Stimulated activated CD8-positive, alpha-beta memory T cell treated with anti-CD3 and anti-CD28 coated beads, Interleukin-7, amount 100 ng/mL, for 48 hours (primary cell): ENCODE data around the gene CYTH1.
"Not testable (repeated sequence)": the region's sequence is repeated elsewhere in the genome, so short reads cannot be mapped to it uniquely, and the experiment has no call there.

Source experiments
- DNase-seq, 2 donors: peaks; one replicate each; pipeline ENCODE4 v3.0.0-alpha.2; 2020; ENCODE audit warnings: low read depth in 1 of 2; ENCODE audit errors: extremely low read depth in 1 of 2

Gene CYTH1

DNA sequence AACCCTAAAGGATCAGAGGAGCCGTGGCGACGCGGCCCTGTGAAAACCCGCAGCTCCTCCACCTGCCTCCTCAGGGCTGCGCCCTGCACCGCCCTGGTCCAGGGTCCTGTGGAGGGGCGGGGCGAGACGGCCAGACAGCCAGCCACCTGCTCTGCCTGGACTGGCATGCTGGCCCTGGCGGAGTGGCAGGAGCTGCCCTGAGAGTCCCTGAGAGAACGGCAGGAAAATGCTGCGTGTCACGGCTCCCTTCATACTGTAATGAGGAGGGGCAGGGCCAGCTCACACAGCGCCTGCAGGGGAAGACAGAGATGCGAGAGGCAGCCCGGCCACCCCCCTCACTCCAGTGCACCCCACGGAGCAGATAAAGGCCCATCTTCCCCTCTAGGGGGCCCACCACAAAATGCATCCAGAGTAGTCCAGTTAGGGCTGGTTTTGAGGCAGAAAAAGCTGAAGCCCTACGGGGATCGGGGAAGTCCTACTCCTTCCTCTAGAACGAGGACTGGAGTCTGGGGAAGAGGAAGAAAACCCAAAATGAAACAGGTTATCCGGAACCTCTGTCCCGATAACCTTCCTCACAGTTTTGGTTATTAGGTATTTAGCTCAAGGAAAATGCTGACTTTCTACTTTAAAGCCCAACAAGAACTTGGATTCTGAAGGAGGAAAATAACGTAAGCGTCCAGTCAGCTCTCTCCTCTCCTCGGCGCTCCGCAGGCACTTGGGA lies 107.3 kb downstream of the CYTH1 start:
- no peak for DNase-seq

DNA sequence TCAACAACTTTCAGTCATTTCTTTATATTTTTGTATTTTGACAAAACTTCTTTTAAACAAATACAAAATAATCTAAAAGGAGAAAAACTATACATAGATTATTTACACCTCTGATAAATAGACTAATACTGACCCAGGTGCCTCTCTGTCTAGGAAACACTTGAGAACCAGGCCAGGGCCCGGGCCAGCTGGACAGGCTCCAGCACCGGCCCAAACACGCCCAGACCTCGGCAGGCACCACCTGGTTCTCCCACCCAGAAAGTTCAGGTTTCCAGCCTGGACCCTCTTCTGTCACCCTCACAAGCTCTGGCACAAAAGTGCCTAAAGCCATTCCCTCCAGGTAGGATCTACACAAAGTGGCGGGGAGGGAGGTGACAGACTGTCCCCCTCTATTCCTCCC lies 107.9 kb downstream of the CYTH1 start:
- DNase-seq, result no peak

DNA sequence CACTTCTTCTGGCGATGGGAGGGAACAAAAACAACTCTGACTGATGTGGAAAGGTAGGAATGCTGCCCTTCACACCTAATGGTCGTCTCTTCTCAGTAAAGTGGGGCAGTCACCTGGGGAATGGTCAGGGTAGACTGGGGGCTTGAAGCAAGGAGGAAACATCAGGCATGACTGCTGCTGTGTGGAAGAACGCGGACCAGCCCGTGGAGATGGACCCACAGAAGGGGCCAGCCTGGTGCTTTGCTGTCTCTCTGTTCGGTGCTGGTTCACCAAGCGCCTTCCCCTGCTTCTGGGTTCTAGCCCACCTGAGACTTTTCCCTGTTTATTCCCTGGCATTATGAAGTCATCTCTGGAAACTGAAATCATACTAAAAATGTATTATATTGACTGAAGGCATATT lies 108.7 kb downstream of the CYTH1 start:
- DNase-seq, result no peak

DNA sequence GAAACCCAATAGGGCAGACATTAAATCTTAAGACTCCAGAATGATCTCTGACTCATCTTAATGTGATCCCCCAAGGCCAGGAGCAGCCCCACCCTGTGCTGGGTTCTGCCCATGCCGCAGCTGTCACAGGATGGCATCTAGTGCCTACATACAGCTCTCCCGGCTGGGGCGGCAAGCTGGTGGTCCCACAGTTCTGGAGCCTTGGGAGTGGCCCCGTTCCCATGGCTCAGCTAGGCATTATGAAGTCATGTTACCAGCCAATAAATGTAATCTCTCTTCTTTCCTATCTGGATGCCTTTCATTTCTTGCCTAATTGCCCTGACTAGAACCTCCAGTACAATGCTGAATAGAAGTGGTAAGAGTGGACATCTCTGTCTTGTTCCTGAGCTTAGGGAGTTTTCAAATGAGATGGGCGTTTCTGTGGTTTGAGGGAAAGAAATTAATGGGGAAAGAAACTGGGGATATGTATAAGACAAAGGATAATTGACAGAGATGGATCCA lies 109.2 kb downstream of the CYTH1 start:
- DNase-seq, result no peak

DNA sequence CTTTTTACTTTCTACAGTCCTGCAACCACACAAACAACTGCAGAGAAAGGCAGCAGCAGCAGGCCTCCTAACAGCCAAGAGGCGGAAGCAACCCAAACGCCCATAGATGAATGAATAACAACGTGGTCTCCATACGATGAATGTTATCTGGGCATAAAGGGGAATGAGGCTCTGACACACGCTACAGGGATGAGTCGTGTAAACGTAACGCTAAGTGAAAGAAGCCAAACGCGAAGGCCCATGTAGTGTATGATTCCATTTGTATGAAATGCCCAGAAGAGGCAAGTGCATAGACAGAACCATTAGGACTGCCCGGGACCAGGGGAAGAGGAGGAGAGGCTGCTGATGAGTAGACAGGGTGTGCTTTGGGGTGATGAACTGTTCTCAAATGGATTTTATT lies 110.1 kb downstream of the CYTH1 start:
- DNase-seq, result no peak

DNA sequence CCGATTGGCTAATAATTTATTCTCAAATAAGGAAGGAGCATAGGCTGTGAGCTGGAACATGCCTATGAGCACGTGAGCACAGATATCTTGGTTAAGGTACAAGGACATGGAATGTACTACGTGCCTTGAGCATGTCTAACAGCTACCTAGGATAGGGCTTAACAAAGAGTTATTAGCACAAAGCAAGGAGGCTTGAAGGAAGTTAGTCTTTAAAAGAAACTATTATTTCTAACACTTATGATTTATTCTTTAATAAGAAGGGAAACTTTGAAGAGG lies 110.4 kb downstream of the CYTH1 start:
- DNase-seq, result not testable (repeated sequence)

DNA sequence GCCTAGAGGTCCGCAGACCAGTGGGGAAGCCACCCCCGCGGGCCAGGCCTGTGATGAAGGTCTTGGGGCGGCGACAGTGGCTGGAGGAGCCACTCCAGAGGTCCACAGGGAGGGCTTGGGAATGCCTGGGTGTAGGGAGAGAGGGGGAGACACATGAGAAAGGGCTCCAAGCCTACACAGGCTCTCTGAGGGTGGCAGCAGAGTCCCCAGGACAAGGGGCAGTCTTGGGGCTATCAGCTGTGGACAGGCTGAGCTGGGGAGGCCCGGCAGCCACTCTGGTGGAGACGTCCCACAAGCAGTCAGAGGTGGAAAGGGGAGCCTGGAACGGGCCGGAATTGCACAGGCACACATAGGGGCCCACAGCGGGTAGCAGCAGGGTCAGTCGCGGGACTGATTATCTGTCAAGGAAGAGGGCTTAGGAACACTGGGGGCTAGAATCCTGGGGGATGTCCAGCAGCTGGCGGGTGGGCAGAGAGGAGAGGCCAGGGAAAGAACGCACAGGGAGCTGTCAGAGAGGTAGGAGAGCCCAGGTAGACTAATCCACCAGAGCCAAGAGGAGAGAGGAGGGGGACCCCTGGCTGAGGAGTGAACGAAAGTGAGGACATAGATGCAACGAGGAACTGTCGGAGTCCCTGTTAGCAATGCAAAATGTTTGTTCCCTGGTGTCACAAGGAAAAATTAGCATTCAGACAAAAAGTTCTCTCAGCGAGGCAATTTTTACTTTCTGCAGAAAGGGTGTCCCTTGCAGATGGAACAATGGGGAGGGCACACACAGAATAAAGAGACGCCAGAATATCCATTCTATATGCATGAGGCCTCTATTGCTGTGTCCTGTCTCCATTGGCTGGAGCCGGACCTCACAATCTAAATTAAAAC lies 111.0 kb downstream of the CYTH1 start:
- no peak for DNase-seq

DNA sequence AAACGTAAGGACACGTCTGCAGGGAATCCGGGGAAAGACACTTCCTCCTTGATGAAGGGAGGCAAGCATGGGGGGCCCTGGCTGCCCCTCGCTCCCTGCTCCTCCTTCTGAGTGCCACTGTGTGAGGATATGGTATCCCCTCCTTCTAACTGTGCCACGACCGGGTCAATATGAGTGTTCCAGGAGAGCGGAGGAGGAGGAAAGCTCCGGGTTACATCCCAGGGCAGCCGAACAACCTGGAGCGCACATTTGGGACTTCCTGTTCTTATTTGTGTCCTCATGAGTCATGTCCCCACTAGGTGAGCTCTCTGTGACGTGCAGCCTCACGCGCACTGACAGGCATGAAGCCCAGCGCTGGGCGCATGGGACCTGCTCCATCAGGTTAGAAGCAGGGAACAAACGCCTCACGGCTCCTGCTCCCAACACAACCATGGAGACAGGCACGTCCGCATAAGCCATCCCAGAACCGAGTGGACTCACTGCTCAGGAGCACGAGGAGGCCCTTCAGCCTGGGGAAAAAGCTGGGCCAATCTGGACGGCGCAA lies 112.0 kb downstream of the CYTH1 start:
- DNase-seq, result no peak

DNA sequence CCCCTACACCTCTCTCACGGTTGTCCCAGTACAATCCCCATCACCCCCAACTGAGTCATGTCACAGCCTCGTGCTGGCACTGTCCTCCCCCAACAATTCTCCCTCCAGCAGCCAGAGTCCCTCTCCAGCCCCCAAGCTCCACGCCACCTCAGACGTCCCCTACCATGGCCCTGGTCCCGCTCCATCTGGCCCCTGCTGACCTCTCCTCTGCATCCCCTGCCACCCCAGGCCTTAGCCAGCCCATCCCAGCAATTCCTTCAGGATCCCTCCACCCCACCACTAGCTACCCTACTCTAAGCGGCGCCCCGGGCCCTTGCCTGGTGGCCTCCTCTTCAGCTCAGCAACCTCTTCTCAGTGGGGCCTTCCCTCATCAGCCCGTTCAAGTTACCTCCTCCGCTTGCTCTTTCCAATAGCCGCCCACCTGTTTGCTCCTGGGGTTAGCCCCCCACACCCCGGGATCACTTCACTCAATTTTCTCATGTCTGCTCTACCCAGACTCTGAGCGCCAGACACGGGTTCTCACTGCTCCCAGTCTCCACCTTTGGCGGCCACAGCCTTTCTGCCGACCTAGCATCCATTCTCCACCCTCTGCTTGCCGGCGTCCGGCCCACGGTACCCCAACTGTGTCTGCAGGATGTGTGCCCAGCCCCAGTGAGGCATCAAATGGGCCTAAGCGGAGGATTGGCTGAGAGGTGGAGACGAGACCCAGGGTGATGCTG lies 112.7 kb downstream of the CYTH1 start:
- DNase-seq, result no peak

DNA sequence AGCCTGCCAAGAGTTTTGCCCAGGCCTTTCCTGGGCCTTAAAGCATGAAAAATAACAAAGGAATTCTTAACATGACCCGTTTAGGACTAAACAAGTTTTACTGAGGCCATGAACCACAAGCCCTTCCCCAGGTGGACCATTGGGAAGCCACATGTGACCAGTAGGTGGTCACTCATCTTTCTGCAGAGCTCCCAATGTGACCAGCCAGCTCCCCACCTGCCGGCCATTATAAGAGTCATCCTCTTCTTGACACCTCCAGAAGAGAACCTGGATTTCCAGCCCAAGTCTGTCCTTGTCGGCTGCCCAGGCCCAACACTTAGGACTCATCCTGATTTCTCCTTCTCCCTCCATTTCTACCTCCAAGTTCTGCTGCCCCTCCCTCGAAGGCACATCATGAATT lies 113.2 kb downstream of the CYTH1 start:
- no peak for DNase-seq

DNA sequence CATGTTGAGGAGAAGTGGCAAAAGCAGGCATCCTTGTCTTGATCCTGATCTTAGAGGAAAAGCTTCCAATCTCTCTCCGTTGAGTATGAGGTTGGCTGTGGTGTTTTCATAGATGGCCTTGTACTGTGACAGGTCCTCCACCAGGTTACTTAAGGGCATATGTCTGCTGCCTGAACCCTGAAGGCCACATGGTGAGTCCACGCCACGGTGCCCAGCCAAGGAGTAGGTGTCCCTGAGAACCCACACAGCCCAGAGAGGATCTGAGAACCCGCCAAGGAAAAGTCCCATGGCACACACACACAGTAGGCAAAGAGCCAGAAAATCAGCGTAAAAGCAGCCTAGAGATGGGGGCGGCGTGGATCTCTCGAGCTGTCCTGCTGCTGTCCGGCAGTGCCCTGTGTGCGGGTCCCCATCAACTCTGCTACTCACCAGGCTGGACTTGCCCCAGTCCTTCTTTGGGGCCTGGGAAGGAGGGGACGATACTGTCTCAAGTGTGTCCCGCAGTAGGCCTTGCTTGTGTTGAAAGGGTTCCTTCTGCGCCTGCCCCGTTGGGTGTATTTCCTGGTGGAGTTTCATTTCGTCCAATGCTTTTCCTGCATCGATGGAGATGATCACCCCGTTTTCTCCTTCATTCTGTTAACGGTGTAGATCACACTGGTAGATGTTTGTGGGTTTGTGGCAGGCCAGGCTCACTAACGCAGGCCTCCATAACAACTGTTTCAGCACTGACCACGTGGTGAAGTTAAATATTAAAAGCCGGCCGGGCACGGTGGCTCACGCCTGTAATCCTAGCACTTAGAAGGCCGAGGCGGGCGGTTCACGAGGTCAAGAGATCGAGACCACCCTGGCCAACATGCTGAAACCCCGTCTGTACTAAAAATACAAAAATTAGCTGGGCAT lies 114.1 kb downstream of the CYTH1 start:
- DNase-seq, result no peak

DNA sequence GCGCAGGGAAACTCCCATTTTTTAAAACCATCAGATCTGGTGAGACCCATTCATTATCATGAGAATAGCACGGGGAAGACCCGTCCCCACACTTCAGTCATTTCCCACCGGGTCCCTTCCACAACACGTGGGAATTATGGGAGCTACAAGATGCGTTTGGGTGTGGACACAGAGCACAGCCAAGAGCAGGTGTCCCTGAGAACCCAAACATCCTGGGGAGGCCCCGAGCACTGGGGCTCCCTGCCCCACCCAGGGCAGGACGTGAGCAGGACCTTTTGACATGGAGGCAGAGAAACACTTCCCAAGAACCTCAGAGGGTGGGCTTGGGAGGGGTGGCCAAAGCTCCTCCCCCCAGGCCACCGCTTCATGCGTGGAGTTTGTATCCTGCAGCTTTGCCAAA lies 115.0 kb downstream of the CYTH1 start:
- DNase-seq, result no peak

DNA sequence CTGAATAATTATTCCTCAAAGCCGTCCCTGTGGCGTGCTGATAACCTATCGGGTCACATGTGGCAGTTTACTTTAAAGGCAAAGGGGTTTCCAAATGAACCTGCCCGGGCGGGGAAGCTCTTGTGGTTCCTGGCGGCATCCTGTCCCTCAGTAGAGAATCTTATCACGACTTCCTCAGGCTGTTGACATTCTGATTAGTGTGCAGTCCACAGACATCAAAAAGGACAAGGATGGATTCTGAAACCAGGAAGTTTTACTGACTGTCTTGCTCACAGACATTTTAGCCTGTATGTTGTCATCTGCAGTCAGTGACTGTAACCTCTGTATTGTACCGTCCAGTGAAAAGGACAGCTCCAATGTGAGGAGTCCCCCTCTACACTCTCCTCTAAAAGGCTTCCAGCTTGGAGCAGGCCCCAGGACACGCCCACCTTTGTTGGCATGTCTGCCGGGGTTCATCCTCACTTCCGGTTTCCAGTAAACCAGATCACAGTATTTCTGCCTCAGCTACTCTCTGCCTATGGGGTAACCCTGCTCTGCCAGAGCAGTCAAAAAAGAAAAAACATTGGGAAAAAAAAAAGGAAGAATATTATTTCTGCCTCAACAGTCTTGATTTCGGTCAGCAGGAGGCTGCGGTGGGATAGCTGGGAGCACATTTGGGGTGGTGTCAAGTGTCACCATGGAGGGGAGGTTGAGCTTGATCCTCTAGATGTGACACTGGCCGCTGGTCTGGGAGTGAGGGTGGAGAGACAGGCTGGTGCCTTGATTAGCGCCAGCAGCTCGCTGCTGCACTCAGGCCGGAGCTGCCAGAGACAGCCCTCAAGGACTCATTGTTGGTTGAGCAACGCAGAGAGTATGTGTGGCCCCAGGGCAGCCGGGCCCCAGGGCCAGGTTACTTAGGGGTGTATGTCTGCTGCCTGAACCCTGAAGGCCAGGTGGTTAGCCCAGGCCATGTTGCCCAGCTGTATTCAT lies 115.8 kb downstream of the CYTH1 start:
- DNase-seq, result peak; percentile 13 to 19

DNA sequence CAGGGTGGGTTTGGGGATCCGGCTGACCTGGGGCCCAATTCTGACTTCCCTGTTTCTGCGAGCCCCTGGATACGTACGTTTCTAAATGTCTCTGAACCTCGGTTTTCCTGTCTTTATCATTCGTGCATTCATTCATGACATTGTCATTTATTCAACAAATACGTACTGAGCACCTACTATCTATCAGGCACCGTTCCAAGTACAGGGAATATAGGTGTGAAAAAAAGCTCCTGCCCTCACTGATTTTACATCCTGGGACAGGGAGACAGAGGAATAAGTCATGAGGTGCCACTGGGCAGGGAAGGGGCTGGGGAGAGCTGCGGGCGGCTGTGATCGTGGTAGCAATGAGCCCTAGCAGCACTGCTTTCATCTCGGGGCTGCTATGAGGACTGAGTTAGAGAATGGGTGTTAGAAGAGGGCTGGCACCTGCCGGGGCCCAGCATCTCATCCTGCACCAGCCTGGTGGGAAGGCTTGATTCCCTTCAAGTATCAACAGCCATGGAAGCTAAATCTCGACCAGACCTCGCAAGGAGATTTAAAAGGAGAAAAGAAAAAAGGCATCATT lies 116.6 kb downstream of the CYTH1 start:
- DNase-seq, result no peak

DNA sequence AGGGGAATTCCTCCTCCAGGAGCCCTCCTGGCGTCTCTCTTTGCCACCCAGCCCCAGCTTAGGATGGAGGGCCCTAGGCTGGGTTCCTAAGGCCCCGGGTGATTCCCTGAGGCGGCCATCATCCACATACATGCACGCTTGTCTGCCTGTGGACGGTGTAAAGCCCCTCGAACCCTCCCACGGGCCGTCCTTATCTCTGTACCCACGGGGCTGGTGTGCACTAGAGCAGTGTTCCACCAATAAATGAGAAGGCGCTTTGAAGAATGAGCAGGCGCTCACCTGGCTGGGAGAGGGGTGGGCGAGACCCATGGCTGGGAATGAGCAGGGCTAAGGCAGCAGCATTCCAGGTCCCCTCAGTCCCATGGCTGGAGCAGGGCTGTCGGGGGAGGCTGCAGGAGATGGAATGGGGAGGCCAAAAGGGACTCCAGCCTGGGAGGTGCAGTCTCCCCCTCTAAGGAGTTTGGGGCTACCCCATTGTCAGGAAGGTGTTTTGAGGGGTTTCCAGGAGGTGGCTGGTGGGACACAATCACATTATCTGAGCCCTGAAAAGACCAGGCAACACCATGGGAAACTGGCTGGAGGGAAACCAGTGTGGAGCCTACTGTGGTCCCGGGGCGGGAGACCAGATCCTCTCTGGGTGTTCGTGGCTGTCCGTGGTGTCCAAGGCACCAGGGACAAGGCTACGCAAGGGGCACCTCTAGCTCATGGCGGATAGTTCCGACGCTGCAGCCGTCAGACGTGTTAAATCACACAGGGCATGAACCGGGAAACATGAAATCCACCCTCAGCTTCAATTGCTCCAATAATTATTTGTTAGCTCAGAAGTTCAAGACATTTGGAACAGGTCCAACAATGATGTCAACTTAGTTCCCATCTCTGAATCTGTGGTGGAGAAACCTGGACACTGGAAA lies 117.3 kb downstream of the CYTH1 start:
- DNase-seq, result no peak

DNA sequence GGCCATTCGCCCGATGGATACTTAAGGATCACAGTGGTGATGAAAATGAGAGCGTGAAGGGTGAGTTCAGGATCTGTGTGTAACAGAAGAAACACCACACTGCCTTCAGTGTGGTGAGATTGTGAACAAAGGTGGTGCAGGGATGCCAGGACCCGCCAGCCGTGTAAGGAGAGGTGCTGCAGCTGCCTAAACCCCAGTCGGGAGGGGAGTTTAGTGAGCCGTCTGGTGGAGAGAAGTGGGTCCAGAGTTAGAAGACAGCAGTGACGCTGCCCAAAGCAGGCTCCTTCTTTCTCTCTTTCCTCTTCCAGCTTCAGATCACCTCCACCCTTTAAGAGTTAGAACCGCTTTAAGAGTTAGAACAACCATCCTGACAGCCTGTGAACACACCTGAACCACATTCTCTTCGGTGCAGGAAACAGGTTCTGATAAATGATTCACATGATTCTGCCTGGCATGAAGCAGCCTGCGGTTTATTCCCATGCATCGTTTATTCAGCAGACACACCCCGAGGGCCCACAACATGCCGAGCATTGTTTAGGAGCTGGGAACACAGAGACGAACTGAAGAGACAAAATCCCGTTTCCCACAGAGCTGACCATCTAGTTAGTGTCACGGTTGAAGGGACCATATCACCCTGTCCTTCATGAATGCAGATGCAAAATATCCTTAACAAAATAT lies 120.8 kb downstream of the CYTH1 start:
- DNase-seq, result no peak

DNA sequence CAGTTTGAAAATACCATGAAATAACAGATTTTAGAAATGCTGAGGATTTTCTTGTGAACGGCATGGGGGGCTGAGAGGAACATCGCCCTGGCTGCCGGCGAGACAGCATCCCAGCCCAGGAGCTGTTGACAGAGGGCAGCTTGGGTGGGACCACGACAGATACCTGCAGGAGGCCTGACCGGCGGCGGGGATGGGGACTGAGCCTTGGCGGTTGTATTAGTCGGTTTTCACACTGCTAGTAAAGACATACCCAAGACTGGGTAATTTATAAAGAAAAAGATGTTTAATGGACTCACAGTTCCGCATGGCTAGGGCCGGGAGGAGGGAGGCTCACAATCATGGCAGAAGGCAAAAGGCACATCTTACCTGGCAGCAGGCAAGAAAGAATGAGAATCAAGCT lies 122.5 kb downstream of the CYTH1 start:
- DNase-seq, result no peak
